ENCODE results near the gene CORO1C.

Gene CORO1C

GRCh38 chr12:108616941-108617858, 114.1 kb downstream of the CORO1C start:
- peak; percentile 43 for DNase-seq (ENCODE audit: low read depth)
- no peak for TF ChIP-seq CTCF (conservative IDR thresholded peaks at IDR 0.05; ENCODE audit: low read depth, low read length)
- no peak overlapping the region for H3K4me3 ChIP-seq (ENCODE audit: low read depth, low read length)

GRCh38 chr12:108616359-108616758, 115.0 kb downstream of the CORO1C start:
- no peak for DNase-seq (ENCODE audit: low read depth)
- no peak overlapping the region for H3K4me3 ChIP-seq (ENCODE audit: low read depth, low read length)

GRCh38 chr12:108615918-108616317, 115.4 kb downstream of the CORO1C start:
- no peak overlapping the region for H3K4me3 ChIP-seq (ENCODE audit: low read depth, low read length)
- DNase-seq (ENCODE audit: low read depth), result no peak
- TF ChIP-seq CTCF (conservative IDR thresholded peaks at IDR 0.05; ENCODE audit: low read depth, low read length), result no peak

More at GRCh38 chr12:108616359-108616758, 115.0 kb downstream of the CORO1C start:
- TF ChIP-seq CTCF (conservative IDR thresholded peaks at IDR 0.05; ENCODE audit: low read depth, low read length), result no peak

GRCh38 chr12:108614639-108615038, 116.7 kb downstream of the CORO1C start:
- DNase-seq (ENCODE audit: low read depth), result no peak
- TF ChIP-seq CTCF (conservative IDR thresholded peaks at IDR 0.05; ENCODE audit: low read depth, low read length), result no peak
- H3K4me3 ChIP-seq (ENCODE audit: low read depth, low read length), result no peak overlapping the region

- DNase-seq (ENCODE audit: low read depth), result no peak
- no peak overlapping the region for H3K4me3 ChIP-seq (ENCODE audit: low read depth, low read length)
- no peak for TF ChIP-seq CTCF (conservative IDR thresholded peaks at IDR 0.05; ENCODE audit: low read depth, low read length)
These were observed 117.3 kb downstream of the CORO1C start for GRCh38 chr12:108614041-108614440.

- DNase-seq (ENCODE audit: low read depth), result no peak
- TF ChIP-seq CTCF (conservative IDR thresholded peaks at IDR 0.05; ENCODE audit: low read depth, low read length), result no peak
These were observed 117.8 kb downstream of the CORO1C start for GRCh38 chr12:108613548-108613947.

More at GRCh38 chr12:108613548-108613947, 117.8 kb downstream of the CORO1C start:
- no peak overlapping the region for H3K4me3 ChIP-seq (ENCODE audit: low read depth, low read length)
